ENCODE data around the gene FCHSD2.
"Not testable (repeated sequence)": the region's sequence is repeated elsewhere in the genome, so short reads cannot be mapped to it uniquely, and the experiment has no call there.

Gene FCHSD2

GRCh38 chr11:73137262-73137943, 4.7 kb downstream of the FCHSD2 start:
- peaks cover 20% of the 10 kb centered on the region for H3K4me1 ChIP-seq
- DNase-seq (ENCODE audit: low spot score in 2 of 2): no peak
- H3K27me3 ChIP-seq (ENCODE audit: low read depth): no peaks in the 10 kb centered on the region
- H3K9me3 ChIP-seq: no peaks in the 10 kb centered on the region
- in situ Hi-C loops (cut with MboI; ENCODE audit: low sequenced_read_pairs): no loop called here
- no peaks in the 10 kb centered on the region; the same call in 1 of the 2 replicates for H3K36me3 ChIP-seq (replicated peaks)
- H3K4me3 ChIP-seq: no peak overlapping the region

DNA sequence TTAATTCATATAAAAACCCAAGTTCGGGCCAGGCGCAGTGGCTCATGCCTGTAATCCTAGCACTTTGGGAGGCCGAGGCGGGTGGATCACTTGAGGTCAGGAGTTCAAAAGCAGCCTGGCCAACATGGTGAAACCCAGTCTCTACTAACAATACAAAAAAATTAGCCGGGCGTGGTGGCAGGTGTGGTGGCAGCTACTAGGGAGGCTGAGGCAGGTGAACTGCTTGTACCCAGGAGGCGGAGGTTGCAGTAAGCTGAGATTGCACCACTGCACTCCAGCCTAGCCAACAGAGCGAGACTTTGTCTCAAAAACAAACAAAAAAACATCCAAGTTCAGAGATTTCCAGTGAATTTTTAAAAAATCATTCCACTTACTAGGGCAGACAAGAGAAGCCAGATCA, 5.4 kb downstream of the FCHSD2 start:
- H3K36me3 ChIP-seq (replicated peaks); H3K4me3 ChIP-seq; DNase-seq (ENCODE audit: low spot score in 2 of 2); in situ Hi-C loops (cut with MboI; ENCODE audit: low sequenced_read_pairs); H3K9me3 ChIP-seq; H3K27me3 ChIP-seq (ENCODE audit: low read depth): not testable (repeated sequence)
- peaks cover 20% of the 10 kb centered on the region for H3K4me1 ChIP-seq

- H3K36me3 ChIP-seq (replicated peaks): no peaks in the 10 kb centered on the region; the same call in 1 of the 2 replicates
- peak; percentile 52 to 75 for DNase-seq (ENCODE audit: low spot score in 2 of 2)
- no peak overlapping the region for H3K4me3 ChIP-seq
- no peaks in the 10 kb centered on the region for H3K27me3 ChIP-seq (ENCODE audit: low read depth)
- no peaks in the 10 kb centered on the region for H3K9me3 ChIP-seq
- in situ Hi-C loops (cut with MboI; ENCODE audit: low sequenced_read_pairs): no loop called here
- peaks cover 20% of the 10 kb centered on the region for H3K4me1 ChIP-seq
Measured at GRCh38 chr11:73135346-73136284, 6.5 kb downstream of the FCHSD2 start.

DNA sequence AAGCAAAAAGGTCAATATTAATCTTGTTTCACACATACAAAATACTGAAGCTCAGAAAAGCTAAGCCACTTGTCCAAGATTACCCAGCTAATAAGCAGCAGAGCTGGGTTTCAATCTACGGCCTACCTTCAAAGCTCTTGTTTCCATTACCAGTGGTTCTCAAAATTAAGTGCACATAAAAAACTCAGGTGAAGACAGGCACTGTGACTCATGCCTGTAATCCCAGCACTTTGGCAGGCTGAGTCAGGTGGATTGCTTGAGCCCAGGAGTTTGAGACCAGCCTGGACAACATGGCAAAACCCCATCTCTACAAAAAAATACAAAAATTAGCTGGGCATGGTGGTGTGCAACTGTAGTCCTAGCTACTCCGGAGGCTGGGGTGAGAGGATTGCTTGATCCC, 9.8 kb downstream of the FCHSD2 start:
- H3K9me3 ChIP-seq; H3K4me3 ChIP-seq; H3K27me3 ChIP-seq (ENCODE audit: low read depth); H3K36me3 ChIP-seq (replicated peaks); DNase-seq (ENCODE audit: low spot score in 2 of 2); in situ Hi-C loops (cut with MboI; ENCODE audit: low sequenced_read_pairs): not testable (repeated sequence)
- H3K4me1 ChIP-seq: peaks cover 12% of the 10 kb centered on the region

- Histone ChIP-seq H3K4me3 (no peak overlapping the region), H3K27me3 (ENCODE audit: low read depth) (no peaks in the 10 kb centered on the region), H3K9me3 (no peaks in the 10 kb centered on the region), H3K4me1 (peaks cover 1% of the 10 kb centered on the region), H3K36me3 (replicated peaks) (no peaks in the 10 kb centered on the region)
- in situ Hi-C loops (cut with MboI; ENCODE audit: low sequenced_read_pairs): no loop called here
- no peak for DNase-seq (ENCODE audit: low spot score in 2 of 2)
Measured at GRCh38 chr11:73130181-73130580, 11.9 kb downstream of the FCHSD2 start.

GRCh38 chr11:73129198-73129597, 12.9 kb downstream of the FCHSD2 start:
- no peak for DNase-seq (ENCODE audit: low spot score in 2 of 2)
- H3K4me3 ChIP-seq: no peak overlapping the region
- no peaks in the 10 kb centered on the region for H3K9me3 ChIP-seq
- H3K4me1 ChIP-seq: no peaks in the 10 kb centered on the region
- no peaks in the 10 kb centered on the region for H3K36me3 ChIP-seq (replicated peaks)
- in situ Hi-C loops (cut with MboI; ENCODE audit: low sequenced_read_pairs): no loop called here
- no peaks in the 10 kb centered on the region for H3K27me3 ChIP-seq (ENCODE audit: low read depth)

DNA sequence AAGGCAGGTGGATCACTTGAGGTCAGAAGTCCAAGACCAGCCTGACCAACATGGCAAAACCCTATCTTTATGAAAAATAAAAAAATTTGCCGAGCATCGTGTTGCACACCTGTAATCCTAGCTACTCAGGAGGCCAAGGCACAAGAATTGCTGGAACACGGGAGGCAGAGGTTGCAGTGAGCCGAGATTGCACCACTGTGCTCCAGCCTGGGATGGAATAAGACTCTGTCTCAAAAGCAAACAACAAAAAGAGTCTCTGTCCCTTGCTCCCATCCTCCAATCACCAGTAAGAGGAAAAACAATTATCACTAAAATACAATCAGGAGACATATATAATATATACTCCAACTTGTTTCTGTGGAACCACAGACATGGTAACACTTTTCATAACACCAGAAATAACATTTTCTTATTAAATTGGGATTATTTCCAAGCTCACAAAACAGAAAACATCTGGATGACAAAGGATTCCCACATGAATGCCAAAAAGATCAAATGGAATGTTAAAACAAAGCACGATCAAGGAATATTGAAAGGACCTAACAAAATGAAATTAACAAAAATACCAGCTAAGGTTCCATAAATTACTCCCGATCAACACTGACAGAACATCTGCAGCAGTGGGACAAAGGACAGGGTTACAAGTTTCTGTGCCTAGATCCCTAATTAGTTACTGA, 15.2 kb downstream of the FCHSD2 start:
- no peaks in the 10 kb centered on the region for H3K27me3 ChIP-seq (ENCODE audit: low read depth)
- H3K9me3 ChIP-seq: no peaks in the 10 kb centered on the region
- no peak overlapping the region for H3K4me3 ChIP-seq
- H3K4me1 ChIP-seq: peaks cover 13% of the 10 kb centered on the region
- in situ Hi-C loops (cut with MboI; ENCODE audit: low sequenced_read_pairs): no loop called here
- DNase-seq (ENCODE audit: low spot score in 2 of 2): no peak
- H3K36me3 ChIP-seq (replicated peaks): no peaks in the 10 kb centered on the region

GRCh38 chr11:73124800-73125199, 17.3 kb downstream of the FCHSD2 start:
- Histone ChIP-seq H3K27me3 (ENCODE audit: low read depth) (no peaks in the 10 kb centered on the region), H3K4me1 (peaks cover 17% of the 10 kb centered on the region), H3K4me3 (no peak overlapping the region), H3K36me3 (replicated peaks) (no peaks in the 10 kb centered on the region), H3K9me3 (no peaks in the 10 kb centered on the region)
- DNase-seq (ENCODE audit: low spot score in 2 of 2): no peak
- in situ Hi-C loops (cut with MboI; ENCODE audit: low sequenced_read_pairs): no loop called here

- in situ Hi-C loops (cut with MboI; ENCODE audit: low sequenced_read_pairs); H3K27me3 ChIP-seq (ENCODE audit: low read depth); H3K9me3 ChIP-seq; DNase-seq (ENCODE audit: low spot score in 2 of 2); H3K4me3 ChIP-seq; H3K36me3 ChIP-seq (replicated peaks): not testable (repeated sequence)
- H3K4me1 ChIP-seq: peaks cover 17% of the 10 kb centered on the region
Measured at GRCh38 chr11:73123892-73124291, 18.2 kb downstream of the FCHSD2 start.

- no peaks in the 10 kb centered on the region for H3K27me3 ChIP-seq (ENCODE audit: low read depth)
- H3K4me1 ChIP-seq: peaks cover 17% of the 10 kb centered on the region
- in situ Hi-C loops (cut with MboI; ENCODE audit: low sequenced_read_pairs): no loop called here
- H3K9me3 ChIP-seq: no peaks in the 10 kb centered on the region
- H3K36me3 ChIP-seq (replicated peaks): no peaks in the 10 kb centered on the region
- H3K4me3 ChIP-seq: no peak overlapping the region
- DNase-seq (ENCODE audit: low spot score in 2 of 2): no peak
Measured at GRCh38 chr11:73121692-73122091, 20.4 kb downstream of the FCHSD2 start.

- Histone ChIP-seq H3K27me3 (ENCODE audit: low read depth) (no peaks in the 10 kb centered on the region), H3K9me3 (no peaks in the 10 kb centered on the region), H3K4me3 (no peak overlapping the region), H3K36me3 (replicated peaks) (no peaks in the 10 kb centered on the region), H3K4me1 (peaks cover 5% of the 10 kb centered on the region; the same call in 1 of the 2 replicates)
- in situ Hi-C loops (cut with MboI; ENCODE audit: low sequenced_read_pairs): no loop called here
- DNase-seq (ENCODE audit: low spot score in 2 of 2): no peak
Measured at GRCh38 chr11:73117071-73117470, 25.0 kb downstream of the FCHSD2 start.

GRCh38 chr11:73116636-73117035, 25.5 kb downstream of the FCHSD2 start:
- Histone ChIP-seq H3K36me3 (replicated peaks) (no peaks in the 10 kb centered on the region), H3K4me3 (no peak overlapping the region), H3K9me3 (no peaks in the 10 kb centered on the region), H3K4me1 (peaks cover under 1% of the 10 kb centered on the region; the same call in 1 of the 2 replicates), H3K27me3 (ENCODE audit: low read depth) (no peaks in the 10 kb centered on the region)
- DNase-seq (ENCODE audit: low spot score in 2 of 2): no peak
- in situ Hi-C loops (cut with MboI; ENCODE audit: low sequenced_read_pairs): no loop called here

DNA sequence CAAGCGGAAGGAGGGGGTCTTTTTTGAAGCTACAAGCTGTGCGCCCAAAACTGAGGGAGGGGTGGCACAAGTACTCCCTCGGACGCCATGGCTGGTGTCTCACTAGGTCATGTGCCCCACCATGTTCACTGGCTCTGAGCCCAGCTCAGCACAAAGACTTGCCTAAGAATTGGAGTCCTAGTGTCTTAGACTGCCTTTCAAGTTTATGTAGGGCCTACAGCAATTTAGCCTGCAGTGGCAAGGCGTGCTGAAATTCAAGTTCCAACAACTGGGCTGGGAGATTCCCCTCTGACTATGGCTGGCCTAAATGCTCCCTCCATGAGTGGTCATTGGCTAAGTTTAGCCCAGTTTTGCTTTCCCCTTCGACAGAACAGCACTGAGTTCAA, 27.3 kb downstream of the FCHSD2 start:
- Histone ChIP-seq H3K4me1 (no peaks in the 10 kb centered on the region), H3K4me3 (no peak overlapping the region), H3K27me3 (ENCODE audit: low read depth) (no peaks in the 10 kb centered on the region), H3K9me3 (0 out of 2 replicates have a peak, but pooled peaks cover 2% of the 10 kb centered on the region), H3K36me3 (replicated peaks) (no peaks in the 10 kb centered on the region)
- DNase-seq (ENCODE audit: low spot score in 2 of 2): no peak
- in situ Hi-C loops (cut with MboI; ENCODE audit: low sequenced_read_pairs): no loop called here

All from HAP-1 (cell line).